SKM-1 treated with dmso at 0.1 percent for 144 hours (cell line): ENCODE results near the gene GLA.

ENCODE experiments used
- DNase-seq: peaks from one replicate; lab custom pipeline; 2025; ENCODE audit not compliant: unreplicated experiment; lab: John Stamatoyannopoulos, UW

Gene GLA

GRCh38 chrX:101359966-101360365 is 47.8 kb downstream of the GLA start:
- no peak for DNase-seq

- peak; percentile 2 for DNase-seq
Observed at GRCh38 chrX:101357166-101357795, 50.4 kb downstream of the GLA start.

- no peak for DNase-seq
Observed at GRCh38 chrX:101349193-101349562, 58.5 kb downstream of the GLA start.

GRCh38 chrX:101348452-101349192 is 59.1 kb downstream of the GLA start, which contains the start of gene TIMM8A:
TIMM8A (minus strand) TSS chrX:101348742; CDS start chrX:101348664, 78 bp downstream.
- DNase-seq: peak; percentile 62

- no peak for DNase-seq
Observed at GRCh38 chrX:101347859-101348451, 59.8 kb downstream of the GLA start.
